ENCODE results near the gene TMA7B.

TMA7B gene

DNA sequence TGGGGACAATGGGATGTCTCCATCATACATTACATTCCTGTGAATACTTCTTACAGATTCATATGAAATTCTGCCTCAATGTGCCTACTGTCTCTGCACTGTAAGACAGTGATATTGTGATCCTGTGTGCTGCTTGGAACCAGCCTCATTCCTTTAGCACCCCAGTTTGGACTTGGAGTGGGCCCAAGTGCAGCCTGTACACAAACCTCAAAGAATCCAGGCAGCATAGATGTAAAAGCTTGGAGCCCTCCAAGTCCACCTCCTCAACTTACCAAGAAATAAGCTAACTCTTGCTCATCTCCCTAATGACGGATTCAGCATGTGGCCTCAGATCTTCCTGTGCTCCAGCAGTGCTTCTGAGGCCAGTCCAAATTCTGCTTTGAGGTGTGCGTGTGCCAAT lies 34.9 kb upstream of the TMA7B start:
- TF ChIP-seq, protein P1, sequence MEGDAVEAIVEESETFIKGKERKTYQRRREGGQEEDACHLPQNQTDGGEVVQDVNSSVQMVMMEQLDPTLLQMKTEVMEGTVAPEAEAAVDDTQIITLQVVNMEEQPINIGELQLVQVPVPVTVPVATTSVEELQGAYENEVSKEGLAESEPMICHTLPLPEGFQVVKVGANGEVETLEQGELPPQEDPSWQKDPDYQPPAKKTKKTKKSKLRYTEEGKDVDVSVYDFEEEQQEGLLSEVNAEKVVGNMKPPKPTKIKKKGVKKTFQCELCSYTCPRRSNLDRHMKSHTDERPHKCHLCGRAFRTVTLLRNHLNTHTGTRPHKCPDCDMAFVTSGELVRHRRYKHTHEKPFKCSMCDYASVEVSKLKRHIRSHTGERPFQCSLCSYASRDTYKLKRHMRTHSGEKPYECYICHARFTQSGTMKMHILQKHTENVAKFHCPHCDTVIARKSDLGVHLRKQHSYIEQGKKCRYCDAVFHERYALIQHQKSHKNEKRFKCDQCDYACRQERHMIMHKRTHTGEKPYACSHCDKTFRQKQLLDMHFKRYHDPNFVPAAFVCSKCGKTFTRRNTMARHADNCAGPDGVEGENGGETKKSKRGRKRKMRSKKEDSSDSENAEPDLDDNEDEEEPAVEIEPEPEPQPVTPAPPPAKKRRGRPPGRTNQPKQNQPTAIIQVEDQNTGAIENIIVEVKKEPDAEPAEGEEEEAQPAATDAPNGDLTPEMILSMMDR (IDR thresholded peaks at IDR 0.05; ENCODE audit: low read length, missing control alignments) = no peak
- no peak overlapping the region for H3K4me3 ChIP-seq (replicated peaks; ENCODE audit: low read depth, low read length)
- DNase-seq (ENCODE audit: low read depth) = no peak

DNA sequence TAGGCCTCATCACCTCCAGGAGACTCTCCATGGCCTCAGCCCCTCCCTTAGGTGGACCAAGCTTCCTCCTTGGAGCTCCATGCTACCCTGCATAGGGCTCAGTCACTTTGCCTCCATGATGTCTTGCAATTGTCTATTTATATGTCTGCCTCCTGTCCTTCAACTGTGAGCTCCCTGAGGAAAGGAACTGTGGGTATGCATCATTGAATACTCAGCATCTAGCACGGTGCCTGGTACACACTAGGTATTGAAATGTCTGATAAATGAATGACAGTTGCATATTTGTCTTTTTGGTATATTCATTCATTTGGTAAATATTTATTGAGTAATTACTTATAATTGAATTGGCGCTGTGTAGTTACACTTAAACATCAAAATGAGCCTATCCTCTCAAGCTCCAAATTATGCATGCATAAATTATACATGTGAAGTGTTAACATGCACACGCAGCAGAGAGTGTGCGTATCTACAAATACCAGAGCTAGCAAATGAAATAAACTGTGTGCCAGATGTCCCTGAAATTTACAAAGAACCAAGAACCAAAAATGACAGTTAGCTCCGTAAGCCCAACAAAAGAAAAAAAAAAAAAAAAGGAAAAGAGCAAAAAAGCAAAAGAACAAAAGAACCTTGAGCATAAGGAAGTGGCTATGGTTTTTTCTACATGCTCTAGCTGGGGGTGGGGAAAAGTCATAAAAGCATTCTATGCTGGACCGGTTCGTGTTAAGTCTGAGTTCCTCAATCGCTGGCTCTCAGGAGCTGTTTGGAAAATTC lies 34.1 kb upstream of the TMA7B start:
- TF ChIP-seq, protein P1 (IDR thresholded peaks at IDR 0.05; ENCODE audit: low read length, missing control alignments) = no peak
- H3K4me3 ChIP-seq (replicated peaks; ENCODE audit: low read depth, low read length) = no peak overlapping the region
- no peak for DNase-seq (ENCODE audit: low read depth)

DNA sequence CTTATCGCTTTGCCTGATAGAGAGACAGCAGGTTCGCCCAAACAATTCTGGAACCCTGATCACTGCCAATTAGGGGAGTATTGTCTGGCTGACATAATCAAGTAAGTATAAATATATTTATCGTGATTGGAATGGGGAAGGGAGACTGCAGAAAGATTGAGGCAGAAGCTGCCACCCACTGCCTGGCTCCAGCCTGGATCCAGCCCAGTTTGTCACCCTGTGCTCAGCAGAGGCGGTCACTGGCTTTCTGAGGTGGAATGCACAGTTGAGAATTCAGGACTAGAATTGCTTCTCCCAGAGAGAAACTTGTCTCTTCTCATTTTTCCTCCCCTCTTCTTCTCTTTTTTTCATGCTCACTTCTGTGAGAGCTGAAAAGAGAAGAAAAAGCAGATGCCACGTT lies 33.4 kb upstream of the TMA7B start:
- TF ChIP-seq, protein P1 (IDR thresholded peaks at IDR 0.05; ENCODE audit: low read length, missing control alignments) = no peak
- DNase-seq (ENCODE audit: low read depth) = no peak
- no peak overlapping the region for H3K4me3 ChIP-seq (replicated peaks; ENCODE audit: low read depth, low read length)

DNA sequence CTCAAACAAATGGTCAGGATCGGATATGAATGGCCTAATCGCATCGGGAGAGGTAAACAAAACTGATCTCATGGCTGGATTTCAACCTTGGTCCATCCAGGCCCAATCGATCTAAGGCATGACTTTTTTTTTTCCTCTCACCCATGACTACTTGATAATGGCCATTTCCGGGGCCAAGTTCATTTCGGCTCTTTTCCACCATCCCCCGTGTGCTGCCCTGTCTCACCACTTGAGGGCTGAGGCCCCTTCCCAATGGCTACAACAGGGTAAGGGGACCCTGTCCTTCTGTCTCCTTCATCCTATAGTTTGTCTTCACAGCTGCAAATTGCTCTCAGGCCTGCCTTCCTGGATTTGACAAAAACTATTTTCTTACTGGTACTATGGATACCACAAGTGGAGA lies 32.7 kb upstream of the TMA7B start:
- H3K4me3 ChIP-seq (replicated peaks; ENCODE audit: low read depth, low read length) = no peak overlapping the region
- TF ChIP-seq, protein P1 (IDR thresholded peaks at IDR 0.05; ENCODE audit: low read length, missing control alignments) = peak; percentile 11
- no peak for DNase-seq (ENCODE audit: low read depth)

DNA sequence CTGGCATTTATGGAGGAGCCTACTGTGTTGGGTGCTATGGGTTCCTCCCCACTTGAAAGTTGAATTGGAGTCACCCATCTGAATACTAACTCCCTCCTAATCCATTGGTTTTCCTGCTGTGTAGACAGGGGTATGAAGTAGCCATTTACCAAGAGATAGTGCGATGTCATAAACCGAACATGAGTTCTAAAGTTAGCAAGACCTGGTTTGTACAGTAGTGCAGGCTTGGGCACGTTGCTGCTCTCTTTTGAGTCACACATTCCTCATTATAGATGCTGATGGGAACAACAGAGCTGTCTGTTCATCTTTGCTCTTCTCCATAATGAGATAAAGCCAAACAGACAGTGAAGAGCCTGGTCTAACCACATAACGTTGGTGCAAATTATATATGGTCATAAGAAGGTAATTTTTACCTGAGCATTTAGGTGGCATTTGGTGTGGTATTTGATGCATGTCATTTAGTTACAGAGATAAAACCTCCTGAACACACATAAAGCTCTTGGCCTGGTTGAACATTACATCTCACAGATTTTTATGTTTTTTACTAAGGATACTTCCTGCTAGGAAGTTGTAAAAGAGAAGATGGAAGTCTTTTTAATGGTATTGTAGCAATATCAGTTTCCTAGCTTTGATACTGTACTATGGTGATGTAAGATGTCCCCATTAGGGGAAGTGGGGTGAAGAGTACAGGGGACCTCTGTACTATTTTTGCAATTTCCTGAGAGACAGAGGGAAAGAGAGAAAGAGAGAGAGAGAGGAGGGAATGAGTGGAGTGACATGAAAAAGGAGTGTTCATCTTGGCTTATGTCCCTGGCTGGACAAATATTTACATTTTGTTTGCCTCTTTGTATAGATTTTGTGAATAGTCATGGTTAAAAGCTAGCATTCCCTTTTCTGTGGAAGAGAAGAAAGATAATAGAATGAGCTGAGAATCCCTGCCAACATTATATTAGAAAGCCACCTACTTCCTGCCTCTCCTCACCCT lies 31.4 kb upstream of the TMA7B start:
- TF ChIP-seq, protein P1 (IDR thresholded peaks at IDR 0.05; ENCODE audit: low read length, missing control alignments) = no peak
- DNase-seq (ENCODE audit: low read depth) = no peak

DNA sequence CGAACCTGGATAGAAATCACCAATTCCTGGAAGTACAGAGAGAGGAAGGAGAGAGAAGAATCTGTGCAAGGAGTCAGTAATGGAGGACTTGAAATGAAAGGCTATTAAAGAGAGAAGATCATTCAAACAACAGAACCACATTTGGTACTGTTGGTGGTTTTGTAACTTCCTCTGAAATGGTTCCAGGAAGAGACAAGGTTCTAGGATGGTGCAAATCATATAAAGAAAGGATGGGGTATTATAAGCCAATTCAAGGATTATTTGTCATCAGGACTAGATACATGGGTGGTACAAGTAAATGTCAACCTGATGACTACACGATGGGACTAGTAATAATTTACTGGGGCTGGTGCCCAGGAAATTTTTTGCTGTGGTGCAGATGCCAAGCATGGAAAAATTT lies 28.9 kb upstream of the TMA7B start:
- DNase-seq (ENCODE audit: low read depth) = no peak
- H3K4me3 ChIP-seq (replicated peaks; ENCODE audit: low read depth, low read length) = no peak overlapping the region
- TF ChIP-seq, protein P1 (IDR thresholded peaks at IDR 0.05; ENCODE audit: low read length, missing control alignments) = no peak

More for the DNA sequence above, 31.4 kb upstream of the TMA7B start:
- H3K4me3 ChIP-seq (replicated peaks; ENCODE audit: low read depth, low read length) = no peak overlapping the region

Measured in fibroblast of pulmonary artery (primary cell).